Thoracic aorta (tissue), 2 donors: ENCODE measurements around the gene C19orf25. TPM values are rescaled to one million over a fixed set of nuclear protein-coding genes. Genes with fewer than 3 reads are reported as not detected.
A peak's percentile ranks its signal among the peaks of the same experiment; 100 is the strongest.

Source experiments
- ATAC-seq: fragments of 150-250 bp; one replicate; pipeline ENCODE4 v1.8.0; 2017; ENCODE audit warnings: low read depth; ENCODE audit not compliant: insufficient number of reproducible peaks, low FRiP score
- DNase-seq: peaks from one replicate; pipeline ENCODE4 v3.0.0-alpha.2; 2020; ENCODE audit warnings: low spot score
- H3K27ac ChIP-seq, 2 donors: fragments of 200-600 bp; sonication (generic); 1 replicate in 1 of 2; 2 replicates in 1 of 2; pipeline ENCODE4 v1.5.1; 2016; ENCODE audit warnings: mild to moderate bottlenecking in 2 of 2, moderate library complexity in 2 of 2
- H3K27me3 ChIP-seq: fragments of 200-600 bp; sonication (generic); replicated peaks from 2 replicates; pipeline ENCODE4 v1.6.0; 2016; ENCODE audit warnings: mild to moderate bottlenecking; ENCODE audit not compliant: insufficient read depth
- H3K36me3 ChIP-seq: fragments of 200-600 bp; sonication (generic); one replicate; pipeline ENCODE4 v1.5.1; 2016
- H3K4me1 ChIP-seq, 2 donors: fragments of 200-600 bp; sonication (generic); 1 replicate in 1 of 2; 2 replicates in 1 of 2; pipeline versions ENCODE4 v1.5.1 to v1.6.0; 2016; ENCODE audit warnings: low read depth in 2 of 2, mild to moderate bottlenecking in 1 of 2; ENCODE audit not compliant: control insufficient read depth in 1 of 2
- H3K4me3 ChIP-seq: fragments of 200-600 bp; sonication (generic); 2 replicates; pipeline ENCODE4 v1.5.1; 2016; ENCODE audit warnings: mild to moderate bottlenecking
- H3K9me3 ChIP-seq: fragments of 200-600 bp; sonication (generic); 2 replicates; pipeline ENCODE4 v1.5.1; 2016
- total RNA-seq, 2 donors: library from RNA; depleted of rRNA; stranded (reverse); fragments of >200 nt; gene quantifications; one replicate each; pipeline versions ENCODE4 v1.1.0 to v1.2.3, GENCODE V29; 2016
- TF ChIP-seq, protein P1 (sequence below): fragments of 200-600 bp; sonication (generic); IDR thresholded peaks from one replicate; pipeline ENCODE4 v1.5.1; 2019; ENCODE audit warnings: antibody characterized with exemption

C19orf25 gene
- total RNA-seq, 2 donors from 2014 or later: 28.6 to 54.6 TPM

DNA sequence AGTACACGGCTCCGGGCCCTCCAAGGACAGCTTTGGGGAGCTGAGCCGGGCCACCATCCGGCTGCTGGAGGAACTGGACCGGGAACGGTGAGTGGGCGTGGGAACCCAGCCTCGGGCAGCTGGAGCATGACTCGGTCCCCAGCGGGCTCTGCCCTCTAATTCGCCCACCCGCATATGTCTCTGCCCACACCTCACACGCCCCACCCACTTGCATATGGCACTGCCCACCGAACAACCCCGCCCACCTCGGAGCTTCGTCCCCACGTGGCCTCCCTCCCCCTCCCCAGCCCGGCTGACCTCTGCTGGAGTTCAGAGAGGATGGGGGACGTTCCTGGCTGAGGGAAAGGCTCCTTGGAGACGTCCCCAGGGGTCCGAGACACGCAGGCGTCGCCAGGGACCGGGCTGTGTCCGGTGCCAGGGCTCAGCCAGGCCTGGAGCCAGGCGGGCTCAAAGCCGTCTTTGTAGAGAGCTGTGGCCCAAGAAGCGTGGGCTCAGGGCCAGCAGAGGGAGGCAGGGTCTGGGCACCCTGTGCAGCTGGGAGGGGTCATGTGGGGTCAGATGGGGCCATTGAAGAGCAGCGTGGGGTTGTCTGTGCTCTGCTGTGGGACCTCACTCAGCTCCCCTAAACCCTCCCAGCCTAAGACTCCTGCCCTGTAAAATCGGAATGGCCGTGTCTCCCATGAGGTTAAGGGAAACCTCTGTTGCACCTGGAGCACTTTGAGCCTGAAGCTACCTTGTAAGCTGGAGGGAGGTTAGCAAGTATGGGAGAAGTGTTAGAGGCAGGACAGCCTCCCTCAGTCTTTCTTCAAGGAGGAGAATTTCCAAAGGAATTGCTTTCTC lies 25.3 kb downstream of the C19orf25 start:
- DNase-seq (no peak), ATAC-seq (no peak)
- H3K27me3 ChIP-seq: peaks cover 17% of the 10 kb centered on the region
- TF ChIP-seq, protein P1, sequence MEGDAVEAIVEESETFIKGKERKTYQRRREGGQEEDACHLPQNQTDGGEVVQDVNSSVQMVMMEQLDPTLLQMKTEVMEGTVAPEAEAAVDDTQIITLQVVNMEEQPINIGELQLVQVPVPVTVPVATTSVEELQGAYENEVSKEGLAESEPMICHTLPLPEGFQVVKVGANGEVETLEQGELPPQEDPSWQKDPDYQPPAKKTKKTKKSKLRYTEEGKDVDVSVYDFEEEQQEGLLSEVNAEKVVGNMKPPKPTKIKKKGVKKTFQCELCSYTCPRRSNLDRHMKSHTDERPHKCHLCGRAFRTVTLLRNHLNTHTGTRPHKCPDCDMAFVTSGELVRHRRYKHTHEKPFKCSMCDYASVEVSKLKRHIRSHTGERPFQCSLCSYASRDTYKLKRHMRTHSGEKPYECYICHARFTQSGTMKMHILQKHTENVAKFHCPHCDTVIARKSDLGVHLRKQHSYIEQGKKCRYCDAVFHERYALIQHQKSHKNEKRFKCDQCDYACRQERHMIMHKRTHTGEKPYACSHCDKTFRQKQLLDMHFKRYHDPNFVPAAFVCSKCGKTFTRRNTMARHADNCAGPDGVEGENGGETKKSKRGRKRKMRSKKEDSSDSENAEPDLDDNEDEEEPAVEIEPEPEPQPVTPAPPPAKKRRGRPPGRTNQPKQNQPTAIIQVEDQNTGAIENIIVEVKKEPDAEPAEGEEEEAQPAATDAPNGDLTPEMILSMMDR: no peak
- H3K4me1 ChIP-seq: peaks cover 10 to 36% of the 10 kb centered on the region in 2 donors
- H3K27ac ChIP-seq: no peak overlapping the region
- H3K36me3 ChIP-seq: no peaks in the 10 kb centered on the region
- H3K4me3 ChIP-seq: peak overlapping the region; percentile 18
- no peaks in the 10 kb centered on the region for H3K9me3 ChIP-seq

DNA sequence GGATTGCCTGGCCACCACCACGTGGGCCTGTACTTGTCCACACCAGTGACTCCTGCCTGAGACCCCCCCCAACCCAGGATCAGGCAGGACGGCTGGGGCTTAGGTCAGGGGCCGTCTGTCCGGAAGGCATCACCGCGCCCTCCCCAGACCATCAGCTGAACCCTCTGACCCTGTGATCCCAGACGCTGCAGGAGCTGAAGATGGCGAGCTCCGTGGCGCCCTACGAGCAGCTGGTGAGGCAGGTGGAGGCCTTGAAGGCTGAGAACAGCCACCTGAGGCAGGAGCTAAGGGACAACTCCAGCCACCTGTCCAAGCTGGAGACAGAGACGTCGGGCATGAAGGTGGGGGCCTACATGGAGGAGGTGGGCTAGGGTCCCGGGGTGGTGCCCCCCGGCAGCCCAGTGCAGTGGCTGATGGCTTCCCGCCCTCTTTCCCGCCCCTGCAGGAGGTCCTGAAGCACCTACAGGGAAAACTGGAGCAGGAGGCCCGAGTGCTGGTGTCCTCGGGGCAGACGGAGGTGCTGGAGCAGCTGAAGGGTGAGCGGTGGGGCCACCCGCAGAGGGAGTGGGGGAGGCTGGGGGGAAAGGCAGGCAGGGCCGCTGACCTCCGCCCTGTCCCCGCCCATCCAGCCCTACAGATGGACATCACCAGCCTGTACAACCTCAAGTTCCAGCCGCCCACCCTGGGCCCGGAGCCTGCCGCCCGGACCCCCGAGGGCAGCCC lies 26.1 kb downstream of the C19orf25 start:
- DNase-seq (no peak), ATAC-seq (no peak)
- H3K27ac ChIP-seq: no peak overlapping the region
- TF ChIP-seq, protein P1: no peak
- peaks cover 10 to 36% of the 10 kb centered on the region in 2 donors for H3K4me1 ChIP-seq
- no peak overlapping the region for H3K4me3 ChIP-seq
- no peaks in the 10 kb centered on the region for H3K9me3 ChIP-seq
- H3K36me3 ChIP-seq: no peaks in the 10 kb centered on the region
- peaks cover 17% of the 10 kb centered on the region for H3K27me3 ChIP-seq

GRCh38 chr19:1451916-1452801 lies 26.9 kb downstream of the C19orf25 start:
- H3K27ac ChIP-seq: no peak overlapping the region
- H3K4me1 ChIP-seq: peaks cover 10 to 36% of the 10 kb centered on the region in 2 donors
- H3K4me3 ChIP-seq: no peak overlapping the region
- TF ChIP-seq, protein P1: no peak
- peaks cover 17% of the 10 kb centered on the region for H3K27me3 ChIP-seq
- ATAC-seq (no peak), DNase-seq (no peak)
- H3K36me3 ChIP-seq: no peaks in the 10 kb centered on the region
- H3K9me3 ChIP-seq: no peaks in the 10 kb centered on the region

- peaks cover 17% of the 10 kb centered on the region for H3K27me3 ChIP-seq
- H3K4me3 ChIP-seq: no peak overlapping the region
- TF ChIP-seq, protein P1: no peak
- H3K4me1 ChIP-seq: peaks cover 14 to 37% of the 10 kb centered on the region in 2 donors
- DNase-seq: no peak
- no peaks in the 10 kb centered on the region for H3K9me3 ChIP-seq
- no peak for ATAC-seq
- H3K27ac ChIP-seq: no peak overlapping the region
- no peaks in the 10 kb centered on the region for H3K36me3 ChIP-seq
Observed at GRCh38 chr19:1450735-1451731, 28.0 kb downstream of the C19orf25 start.
